GM19397 (cell line): ENCODE results near the gene MYH1.
"Not testable (repeated sequence)": the region's sequence is repeated elsewhere in the genome, so short reads cannot be mapped to it uniquely, and the experiment has no call there.

Experiments
- ATAC-seq: cut with Tn5 transposase; IDR thresholded peaks from one replicate; pipeline ENCODE4 v1.9.1; 2021; ENCODE audit warnings: mild to moderate bottlenecking, moderate library complexity; ENCODE audit not compliant: unreplicated experiment

Gene MYH1

GRCh38 chr17:10518271-10519037 lies at the start of gene MYH1:
MYH1 (minus strand) TSS chr17:10518542; CDS start chr17:10516642, 1,900 bp downstream.
- ATAC-seq: no peak

GRCh38 chr17:10563991-10564660 lies 45.8 kb upstream of the MYH1 start:
- no peak for ATAC-seq

DNA sequence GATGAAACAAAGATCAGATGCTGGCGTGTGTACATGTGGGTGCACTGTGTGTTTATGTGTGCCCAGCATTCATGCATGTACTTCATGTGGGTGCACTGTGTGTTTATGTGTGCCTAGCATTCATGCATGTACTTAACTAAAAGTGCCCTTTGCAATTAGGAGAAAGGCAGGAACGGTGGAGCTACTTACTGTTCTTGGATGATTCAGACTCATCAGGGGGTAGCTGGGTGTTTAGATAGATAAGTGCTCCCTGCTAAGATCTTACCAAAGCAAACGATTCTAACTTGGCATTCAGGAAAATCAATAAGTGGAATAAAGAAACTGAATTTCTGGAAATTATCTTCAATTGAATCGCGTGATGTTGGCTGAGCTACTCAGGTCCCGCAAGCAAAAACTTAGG lies 39.7 kb upstream of the MYH1 start:
- no peak for ATAC-seq

DNA sequence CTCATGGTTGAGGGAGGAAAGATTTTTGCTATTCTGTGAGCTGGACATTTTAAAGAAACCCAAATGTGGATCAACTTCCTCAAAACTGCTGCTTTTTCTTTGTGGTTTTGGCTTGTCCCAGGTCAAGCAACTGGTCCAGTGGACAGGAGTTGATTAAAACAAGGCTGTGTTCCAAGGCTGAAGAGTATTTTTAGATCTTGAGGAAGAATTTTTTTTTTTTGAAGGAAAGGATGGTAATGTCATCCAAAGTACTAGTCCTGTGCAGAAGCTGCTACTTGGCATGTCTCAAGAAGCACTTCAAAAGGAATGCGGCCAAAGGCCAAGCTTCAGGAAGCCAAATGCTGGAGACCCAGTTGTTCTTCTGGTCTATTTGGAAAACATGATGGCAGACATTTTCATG lies 39.1 kb upstream of the MYH1 start:
- ATAC-seq: no peak

DNA sequence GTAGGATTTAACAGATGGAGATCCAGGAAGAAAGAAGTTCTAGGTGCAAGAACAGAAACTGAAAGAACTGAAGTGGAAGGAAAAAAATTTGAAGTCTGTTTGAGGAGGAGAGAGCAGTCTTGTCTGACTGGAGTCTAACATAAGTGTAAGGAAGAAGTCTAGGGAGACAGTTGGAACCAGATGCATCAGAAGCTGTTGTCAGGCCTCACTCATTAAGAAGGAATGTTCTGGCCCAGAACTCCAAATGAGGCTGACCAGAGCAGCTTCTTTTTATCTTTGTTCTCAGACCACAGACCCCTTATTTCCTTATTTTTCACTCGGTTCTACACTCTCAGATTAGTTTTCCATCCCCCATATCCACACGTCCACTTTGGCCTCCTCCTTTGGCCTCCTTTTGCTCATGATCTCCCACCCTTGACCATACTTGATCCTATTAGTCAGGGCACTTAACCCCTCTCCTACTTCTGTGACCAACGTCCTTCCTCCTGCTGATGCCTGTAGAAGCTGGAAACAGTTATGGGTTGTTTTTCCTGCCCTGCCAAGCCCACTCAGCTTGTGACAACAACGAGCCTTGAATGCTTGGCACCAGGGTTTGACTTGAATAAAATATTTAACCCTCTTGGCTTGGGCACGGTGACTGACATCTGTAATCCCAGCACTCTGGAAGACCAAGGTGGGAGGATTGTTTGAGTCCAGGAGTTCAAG lies 38.1 kb upstream of the MYH1 start:
- ATAC-seq: no peak

DNA sequence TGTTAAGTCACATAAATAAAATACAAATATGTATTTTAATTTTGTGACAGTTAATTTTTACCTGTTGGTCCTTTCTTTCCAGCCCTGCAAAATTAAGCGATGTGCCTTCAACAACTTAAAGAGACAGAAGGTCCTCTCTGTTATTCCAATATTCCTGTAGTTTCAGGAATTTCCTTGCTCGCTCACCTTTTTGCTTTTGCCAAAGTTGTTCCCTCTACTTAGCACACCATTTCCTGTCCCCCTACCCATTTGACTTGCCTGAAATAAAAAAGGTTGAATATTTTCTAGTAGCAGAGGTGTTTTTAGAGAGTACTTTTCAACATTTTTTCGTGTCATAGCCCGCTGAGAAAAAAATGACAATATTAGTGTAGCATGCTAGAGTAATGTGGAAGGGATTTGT lies 31.7 kb upstream of the MYH1 start:
- no peak for ATAC-seq

DNA sequence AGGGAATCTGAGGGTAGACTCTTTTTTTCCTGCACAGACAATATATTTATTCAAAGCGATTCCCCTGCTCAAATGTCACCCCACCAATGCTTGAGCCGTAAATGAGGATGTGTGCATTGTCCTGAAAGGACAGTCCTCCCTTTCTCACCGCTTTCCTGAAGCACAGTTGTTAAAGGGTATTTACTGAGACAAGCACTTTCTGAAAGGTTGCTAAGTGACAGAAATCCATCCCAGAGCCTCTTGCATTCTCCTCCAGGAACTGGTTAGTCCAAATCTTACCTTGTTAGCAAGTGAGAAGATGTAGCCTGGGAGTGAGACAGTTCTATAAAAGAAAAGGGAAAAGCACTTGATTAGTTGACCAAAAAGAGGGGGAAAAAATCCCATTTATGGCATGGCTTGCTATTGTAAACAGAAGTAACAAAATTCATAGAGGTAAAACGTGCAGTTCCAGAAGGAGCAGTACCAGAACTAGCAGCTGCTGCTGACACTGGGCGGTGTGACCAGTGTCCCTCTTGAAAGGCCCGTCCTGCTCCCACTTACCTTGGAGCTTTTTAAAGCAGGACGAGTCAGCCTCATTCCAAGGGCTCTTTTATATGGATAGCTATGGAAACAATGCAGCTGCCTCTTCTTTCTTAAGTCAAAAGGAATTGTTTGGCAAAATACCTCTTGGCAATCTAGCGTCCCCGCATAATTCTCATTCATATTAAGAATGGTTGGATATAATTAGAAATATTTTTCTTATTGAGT lies 30.9 kb upstream of the MYH1 start, which contains the start of gene MYH2:
Gene MYH2, minus strand, starts transcription at position 563 of the 747 bp plus-strand sequence. CDS start 1,738 bp downstream, outside the sequence.
- no peak for ATAC-seq

GRCh38 chr17:10547351-10547750 lies 29.0 kb upstream of the MYH1 start:
- no peak for ATAC-seq

DNA sequence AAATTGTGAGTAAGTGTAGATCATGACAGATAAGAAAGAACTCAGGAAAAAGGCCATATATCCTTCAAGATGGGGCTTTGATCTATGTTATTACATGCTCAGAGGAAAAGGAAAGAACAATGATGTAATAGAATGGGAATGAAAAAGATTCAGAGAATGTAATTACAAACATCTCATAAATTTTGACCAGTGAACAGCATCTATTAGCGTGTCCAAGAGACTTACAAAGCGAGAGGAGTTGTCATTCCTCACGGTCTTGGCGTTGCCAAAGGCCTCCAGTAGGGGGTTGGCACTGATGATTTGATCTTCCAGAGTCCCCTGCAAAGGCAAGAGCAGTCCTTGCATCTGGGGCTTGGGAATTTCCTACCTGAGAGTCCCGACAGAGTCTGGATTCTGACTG lies 25.1 kb upstream of the MYH1 start:
- ATAC-seq: not testable (repeated sequence)

DNA sequence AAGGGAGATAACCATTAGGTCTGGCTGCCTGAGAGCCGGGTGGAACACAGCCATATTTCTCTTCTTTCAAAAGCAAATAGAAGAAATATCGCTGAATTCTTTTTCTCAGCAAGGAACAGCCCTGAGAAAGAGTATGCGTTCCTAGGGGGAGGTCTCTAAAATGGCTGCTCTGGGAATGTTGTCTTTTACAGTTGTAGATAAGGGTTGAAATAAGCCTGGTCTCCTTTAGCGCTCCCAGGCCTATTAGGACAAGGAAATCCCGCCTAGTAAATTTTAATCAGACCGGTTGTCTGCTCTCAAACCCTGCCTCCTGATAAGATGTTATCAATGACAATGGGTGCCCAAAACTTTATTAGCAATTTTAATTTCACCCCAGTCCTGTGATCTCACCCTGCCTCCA lies 22.8 kb upstream of the MYH1 start:
- not testable (repeated sequence) for ATAC-seq

- ATAC-seq: no peak
Observed at GRCh38 chr17:10532026-10532425, 13.7 kb upstream of the MYH1 start.

DNA sequence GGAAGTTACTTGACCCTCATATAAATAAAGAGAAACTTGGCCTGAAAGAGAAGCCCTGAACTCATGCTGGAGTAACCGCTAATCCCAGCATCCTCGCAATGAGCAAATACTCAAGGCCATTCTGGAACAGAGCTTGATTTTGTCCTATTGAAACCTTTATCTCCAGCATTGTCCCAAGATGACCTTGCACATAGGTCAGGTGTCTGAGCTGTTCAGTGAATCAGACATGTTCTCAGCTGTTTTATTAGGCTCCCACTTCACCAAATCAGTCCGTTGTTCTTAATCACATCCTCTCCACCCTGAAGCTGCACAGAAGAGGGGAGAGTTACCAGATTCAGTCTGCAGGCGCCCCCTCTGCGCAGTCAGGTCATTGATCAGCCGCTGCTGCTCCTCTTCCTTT lies 9.1 kb upstream of the MYH1 start:
- no peak for ATAC-seq

DNA sequence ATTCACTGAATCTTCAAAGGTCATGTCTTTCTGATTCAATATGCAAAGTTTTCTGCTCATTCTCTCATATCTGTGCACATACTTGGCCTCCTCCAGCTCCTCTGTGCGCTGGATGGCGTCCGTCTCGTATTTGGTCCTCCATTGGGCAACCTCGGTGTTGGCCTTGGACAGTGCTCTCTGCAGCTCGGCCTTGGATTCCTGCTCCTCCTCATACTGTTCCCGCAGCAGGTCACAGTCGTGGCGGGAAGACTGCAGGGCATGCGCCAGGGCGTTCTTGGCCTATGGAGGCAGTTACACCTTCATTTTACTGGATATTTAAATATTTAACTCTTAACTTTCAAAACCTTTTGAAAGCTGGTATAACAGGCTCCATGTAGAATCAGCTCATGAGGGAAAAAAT lies 8.2 kb upstream of the MYH1 start:
- ATAC-seq: no peak

GRCh38 chr17:10523064-10523463 lies 4.7 kb upstream of the MYH1 start:
- no peak for ATAC-seq

- no peak for ATAC-seq
Observed at GRCh38 chr17:10521949-10522348, 3.6 kb upstream of the MYH1 start.

DNA sequence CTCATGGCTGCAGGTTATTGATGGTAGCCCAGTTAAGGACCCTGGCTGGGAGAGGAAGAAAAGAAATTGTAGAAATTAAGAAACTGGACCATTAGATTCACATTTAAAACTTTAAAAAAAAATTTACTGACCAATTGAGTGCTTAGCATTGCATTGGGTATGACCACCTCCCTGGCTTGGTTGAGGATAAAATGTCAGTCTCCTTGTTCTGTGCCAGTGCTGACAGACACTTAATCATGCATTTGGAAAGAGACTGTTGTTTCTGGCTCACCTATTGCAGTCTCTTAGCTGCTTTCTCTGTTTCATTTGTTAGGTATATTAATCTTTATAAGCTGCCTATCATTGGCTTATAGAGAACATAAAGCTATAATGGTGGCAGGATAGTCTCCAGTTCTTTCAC lies 1.7 kb downstream of the MYH1 start:
- no peak for ATAC-seq

- ATAC-seq: no peak
Observed at GRCh38 chr17:10516065-10516464, 2.3 kb downstream of the MYH1 start.

GRCh38 chr17:10513299-10514067 lies 4.9 kb downstream of the MYH1 start:
- ATAC-seq: no peak

DNA sequence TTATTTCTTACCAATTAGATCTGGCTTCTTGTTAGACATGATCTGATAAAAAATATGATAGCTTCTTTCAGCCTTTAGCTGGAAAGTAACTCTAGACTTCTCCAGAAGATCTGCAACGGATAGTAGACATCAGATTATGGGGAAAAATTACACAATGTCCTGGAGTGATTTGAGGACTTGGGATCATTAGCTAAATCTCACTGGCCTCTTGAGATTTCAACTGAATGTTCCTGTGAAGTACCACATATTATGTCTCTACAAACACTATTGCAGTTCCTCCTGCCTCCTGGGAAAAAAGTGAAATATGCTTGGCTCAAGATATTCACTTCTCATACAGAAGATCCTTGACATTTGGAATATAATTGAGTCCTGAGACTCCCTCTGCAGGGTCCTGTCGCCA lies 5.5 kb downstream of the MYH1 start:
- no peak for ATAC-seq

GRCh38 chr17:10499950-10500349 lies 18.4 kb downstream of the MYH1 start:
- ATAC-seq: no peak
